Measurements from ENCODE around the gene S100PBP.

- TF ChIP-seq POLR2AphosphoS5 (IDR thresholded peaks at IDR 0.05; ENCODE audit: low read depth, low read length) = no peak
- no peak for TF ChIP-seq ZNF816 (CRISPR knock-in tag; IDR thresholded peaks at IDR 0.05; ENCODE audit: borderline replicate concordance)
- no peak for TF ChIP-seq NFE2L2 (IDR thresholded peaks at IDR 0.05; ENCODE audit: low read length)
- no peak for TF ChIP-seq FOXK2 (IDR thresholded peaks at IDR 0.05)
- TF ChIP-seq SPEN (CRISPR knock-in tag; IDR thresholded peaks at IDR 0.05; ENCODE audit: low read depth) = no peak
- no peak for TF ChIP-seq ETS1 (CRISPR knock-in tag; IDR thresholded peaks at IDR 0.05)
- TF ChIP-seq ZNF441 (CRISPR knock-in tag; IDR thresholded peaks at IDR 0.05; ENCODE audit: borderline replicate concordance) = no peak
- no peak for TF ChIP-seq TARDBP (CRISPR knock-in tag; IDR thresholded peaks at IDR 0.05)
- no peak for TF ChIP-seq SRF (IDR thresholded peaks at IDR 0.05; ENCODE audit: low read depth, low read length)
- no peak for TF ChIP-seq ZNF75D (CRISPR knock-in tag; IDR thresholded peaks at IDR 0.05; ENCODE audit: borderline replicate concordance)
- TF ChIP-seq SAFB2 (CRISPR knock-in tag; IDR thresholded peaks at IDR 0.05; ENCODE audit: borderline replicate concordance, low read depth) = no peak
- no peak for TF ChIP-seq ZNF484 (CRISPR knock-in tag; IDR thresholded peaks at IDR 0.05; ENCODE audit: borderline replicate concordance, low read depth)
Measured at GRCh38 chr1:32878183-32878582, 60.7 kb downstream of the S100PBP start.
